Stimulated activated naive CD8-positive, alpha-beta T cell treated with anti-CD3 and anti-CD28 coated beads, Interleukin-15, Interleukin-2, amounts not matched to agents 100 U/mL and 50 U/mL, for 24 hours (primary cell): ENCODE results near the gene ANO9.

ENCODE experiments used
- ATAC-seq: fragments of 150-1000 bp; cut with Tn5 transposase; one replicate; pipeline ENCODE4 v1.10.0; 2021
- DNase-seq: peaks from one replicate; pipeline ENCODE4 v3.0.0; 2021

ANO9 gene, protein sequence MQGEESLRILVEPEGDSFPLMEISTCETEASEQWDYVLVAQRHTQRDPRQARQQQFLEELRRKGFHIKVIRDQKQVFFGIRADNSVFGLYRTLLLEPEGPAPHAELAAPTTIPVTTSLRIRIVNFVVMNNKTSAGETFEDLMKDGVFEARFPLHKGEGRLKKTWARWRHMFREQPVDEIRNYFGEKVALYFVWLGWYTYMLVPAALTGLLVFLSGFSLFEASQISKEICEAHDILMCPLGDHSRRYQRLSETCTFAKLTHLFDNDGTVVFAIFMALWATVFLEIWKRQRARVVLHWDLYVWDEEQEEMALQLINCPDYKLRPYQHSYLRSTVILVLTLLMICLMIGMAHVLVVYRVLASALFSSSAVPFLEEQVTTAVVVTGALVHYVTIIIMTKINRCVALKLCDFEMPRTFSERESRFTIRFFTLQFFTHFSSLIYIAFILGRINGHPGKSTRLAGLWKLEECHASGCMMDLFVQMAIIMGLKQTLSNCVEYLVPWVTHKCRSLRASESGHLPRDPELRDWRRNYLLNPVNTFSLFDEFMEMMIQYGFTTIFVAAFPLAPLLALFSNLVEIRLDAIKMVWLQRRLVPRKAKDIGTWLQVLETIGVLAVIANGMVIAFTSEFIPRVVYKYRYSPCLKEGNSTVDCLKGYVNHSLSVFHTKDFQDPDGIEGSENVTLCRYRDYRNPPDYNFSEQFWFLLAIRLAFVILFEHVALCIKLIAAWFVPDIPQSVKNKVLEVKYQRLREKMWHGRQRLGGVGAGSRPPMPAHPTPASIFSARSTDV

DNA sequence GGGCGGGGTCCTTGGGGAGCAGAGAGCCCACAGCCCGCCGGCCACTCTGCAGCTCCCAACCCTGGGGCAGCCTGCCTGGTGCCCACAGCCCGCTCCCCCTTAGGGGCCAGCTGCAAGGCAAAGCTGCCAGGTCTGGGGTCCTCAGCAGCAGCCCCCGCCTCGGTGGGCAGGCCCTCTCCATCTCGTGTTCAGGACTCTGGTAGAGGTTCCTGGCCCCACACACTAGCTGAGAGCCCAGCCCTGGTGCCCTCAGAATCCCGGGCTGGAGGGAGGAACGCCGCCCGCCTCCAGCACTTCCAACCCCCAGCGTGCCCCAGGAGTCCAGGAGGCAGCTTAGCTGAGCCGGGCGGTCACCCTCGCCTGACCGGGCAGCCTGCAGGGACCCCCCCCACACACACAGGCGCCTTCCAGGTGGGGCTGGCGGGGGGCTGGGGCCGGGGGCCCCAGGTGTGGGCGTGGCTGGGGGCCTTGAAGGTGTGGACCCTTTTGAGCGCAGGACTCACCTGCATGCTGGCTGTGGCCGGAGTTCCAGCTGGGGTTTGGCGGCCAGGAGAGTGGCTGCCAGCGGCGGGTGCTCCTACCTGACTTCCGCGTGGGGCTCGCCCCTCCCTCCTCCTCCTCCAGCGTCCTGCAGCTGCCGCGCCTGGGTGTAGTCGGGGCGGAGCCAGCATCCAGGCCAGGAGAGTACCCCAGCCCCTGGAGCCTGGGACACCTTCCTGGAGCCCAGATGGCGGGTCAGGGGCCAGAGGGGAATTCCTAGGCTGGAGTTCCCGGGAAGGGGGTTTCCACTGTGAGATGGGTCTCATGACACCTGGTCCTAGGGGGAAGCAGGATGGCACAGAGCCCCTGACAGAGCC, at the start of gene ANO9:
ANO9 (minus strand) TSS at position 594 of the 857 bp plus-strand sequence; CDS start at position 509, 85 bp downstream.
- DNase-seq: peak; percentile 68
- peak; percentile 75 for ATAC-seq

DNA sequence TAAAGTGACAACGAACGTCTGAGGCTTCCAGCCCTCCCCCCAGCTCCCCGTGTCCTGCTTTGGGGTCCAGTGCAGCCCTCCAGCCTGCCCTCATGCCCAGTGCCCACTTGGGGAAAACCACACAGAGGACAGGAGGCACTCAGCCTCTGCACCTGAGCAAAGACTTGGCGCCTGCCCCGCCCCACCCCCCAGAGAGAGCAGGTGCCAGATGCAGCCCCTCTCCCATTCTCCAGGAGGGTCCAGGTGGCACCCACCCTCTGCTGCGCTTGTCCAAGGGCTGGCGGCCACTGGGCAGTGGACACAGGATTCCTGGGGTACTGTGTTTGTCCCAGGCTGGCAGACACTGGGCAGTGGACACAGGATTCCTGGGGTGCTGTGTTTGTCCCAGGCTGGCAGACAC, 49.5 kb upstream of the ANO9 start:
- no peak for ATAC-seq

DNA sequence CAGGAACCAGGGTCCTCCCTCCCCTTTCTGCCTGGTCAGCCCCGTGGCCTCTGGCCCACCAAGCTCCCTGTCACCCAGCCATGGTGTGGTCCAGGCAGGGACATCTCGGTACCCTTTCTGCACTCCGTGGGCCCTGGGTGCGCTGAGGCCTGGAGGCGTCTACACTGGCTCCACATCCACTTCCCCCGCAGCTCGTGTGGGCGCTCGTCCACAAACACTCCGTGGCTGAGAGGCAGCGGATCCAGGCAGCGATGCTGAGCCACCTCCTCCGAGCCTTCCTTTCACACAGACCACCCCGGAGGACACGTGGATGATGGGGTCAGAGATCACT, 49.1 kb upstream of the ANO9 start:
- ATAC-seq (no peak), DNase-seq (no peak)

More for the DNA sequence above, 49.5 kb upstream of the ANO9 start:
- DNase-seq: no peak

DNA sequence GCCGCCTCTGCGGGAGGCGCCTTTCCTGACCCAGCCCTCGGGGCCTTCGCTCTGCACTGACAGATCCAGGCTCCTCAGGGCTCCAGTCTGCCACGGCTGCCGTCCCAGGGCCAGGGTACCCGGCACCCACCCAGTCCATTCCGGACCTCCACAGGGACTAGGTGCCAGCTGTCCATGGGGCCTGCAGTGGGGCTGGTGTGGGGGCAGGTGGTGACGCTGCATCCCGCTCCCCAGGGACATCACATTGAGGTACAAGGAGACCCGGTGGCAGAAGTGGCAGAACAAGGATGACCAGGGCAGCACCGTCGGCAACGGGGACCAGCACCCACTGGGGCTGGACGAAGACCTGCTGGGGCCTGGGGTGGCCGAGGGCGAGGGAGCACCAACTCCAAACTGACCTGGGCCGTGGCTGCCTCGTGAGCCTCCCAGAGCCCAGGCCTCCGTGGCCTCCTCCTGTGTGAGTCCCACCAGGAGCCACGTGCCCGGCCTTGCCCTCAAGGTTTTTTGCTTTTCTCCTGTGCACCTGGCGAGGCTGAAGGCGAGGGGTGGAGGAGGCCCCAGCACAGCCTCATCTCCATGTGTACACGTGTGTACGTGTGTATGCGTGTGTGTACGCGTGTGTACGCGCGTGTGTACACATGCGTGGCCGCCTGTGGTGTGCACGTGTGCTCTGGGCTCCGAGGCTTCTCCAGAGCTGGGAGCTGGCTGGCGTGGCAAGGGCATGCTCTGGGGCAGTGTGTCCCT, 48.5 kb upstream of the ANO9 start:
- ATAC-seq (no peak), DNase-seq (no peak)

DNA sequence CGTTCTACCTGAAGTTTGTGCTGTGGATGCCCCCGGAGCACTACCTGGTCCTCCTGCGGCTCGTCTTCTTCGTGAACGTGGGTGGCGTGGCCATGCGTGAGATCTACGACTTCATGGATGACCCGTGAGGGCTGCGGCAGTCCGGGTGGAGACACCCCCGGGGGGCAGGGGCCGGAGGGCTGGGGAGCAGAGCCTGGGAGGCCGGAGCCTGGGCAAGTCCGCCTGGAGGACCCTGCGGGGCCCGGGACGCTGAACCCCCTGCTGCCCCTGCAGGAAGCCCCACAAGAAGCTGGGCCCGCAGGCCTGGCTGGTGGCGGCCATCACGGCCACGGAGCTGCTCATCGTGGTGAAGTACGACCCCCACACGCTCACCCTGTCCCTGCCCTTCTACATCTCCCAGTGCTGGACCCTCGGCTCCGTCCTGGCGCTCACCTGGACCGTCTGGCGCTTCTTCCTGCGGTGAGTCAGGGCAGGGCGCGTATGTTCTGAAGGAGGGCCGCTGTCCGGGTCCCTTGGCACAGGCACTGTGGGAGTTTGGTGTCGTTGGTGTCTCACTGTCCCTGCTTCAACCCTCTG, 47.9 kb upstream of the ANO9 start:
- DNase-seq: no peak
- no peak for ATAC-seq

DNA sequence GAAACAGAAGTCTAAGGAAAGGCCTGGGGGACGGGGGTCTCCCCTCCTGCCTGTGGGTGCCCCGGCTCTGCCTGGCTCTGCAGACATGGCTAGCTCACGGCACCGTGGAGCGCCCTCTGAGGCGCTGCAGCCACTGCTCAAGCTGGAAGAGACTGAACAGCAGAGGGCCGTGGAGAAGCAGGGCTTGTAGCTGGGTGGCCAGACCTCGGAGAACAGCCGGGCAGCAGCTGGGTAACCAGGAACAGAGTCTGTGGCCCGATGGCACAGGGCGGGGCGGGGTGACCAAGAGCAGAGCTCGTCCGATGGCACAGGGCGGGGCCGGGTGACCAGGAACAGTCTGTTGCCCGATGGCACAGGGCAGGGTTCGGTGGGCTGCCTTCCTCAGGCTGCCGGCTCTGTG, 47.2 kb upstream of the ANO9 start:
- ATAC-seq: peak; percentile 10
- no peak for DNase-seq

DNA sequence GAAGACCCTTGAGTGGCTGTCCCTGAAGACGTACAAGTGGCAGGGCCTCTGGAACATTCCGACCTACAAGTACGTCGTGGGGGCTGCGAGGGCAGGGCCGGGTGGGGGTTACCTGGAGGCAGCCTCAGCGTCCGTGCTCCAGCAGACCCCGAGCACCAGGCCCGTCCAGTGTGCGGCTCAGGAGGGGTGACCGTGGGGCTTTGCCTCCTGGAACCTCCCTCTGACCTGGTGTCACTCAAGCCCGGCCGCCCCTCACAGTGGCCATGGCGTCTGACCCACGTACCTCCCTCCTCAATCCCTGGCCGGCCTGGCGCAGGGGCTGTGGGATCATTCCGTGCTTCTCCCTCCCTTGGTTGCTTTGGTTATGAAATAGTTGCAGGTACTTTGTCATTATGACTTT, 46.8 kb upstream of the ANO9 start:
- DNase-seq: no peak
- ATAC-seq: no peak

DNA sequence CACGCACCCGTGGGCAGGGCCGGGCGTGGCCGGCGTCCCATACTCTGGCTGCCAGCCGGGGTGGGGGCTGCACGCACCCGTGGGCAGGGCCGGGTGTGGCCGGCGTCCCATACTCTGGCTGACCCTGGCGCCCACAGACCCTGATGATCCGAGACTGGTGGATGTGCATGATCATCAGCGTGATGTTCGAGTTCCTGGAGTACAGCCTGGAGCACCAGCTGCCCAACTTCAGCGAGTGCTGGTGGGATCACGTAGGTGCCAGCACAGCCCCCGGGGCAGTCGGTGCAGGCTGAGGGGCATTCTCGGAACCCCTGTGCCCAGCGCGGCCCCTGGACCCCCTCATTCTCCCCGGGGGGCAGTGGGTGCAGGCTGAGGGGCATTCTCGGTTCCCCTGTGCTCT, 46.3 kb upstream of the ANO9 start:
- no peak for ATAC-seq
- no peak for DNase-seq

DNA sequence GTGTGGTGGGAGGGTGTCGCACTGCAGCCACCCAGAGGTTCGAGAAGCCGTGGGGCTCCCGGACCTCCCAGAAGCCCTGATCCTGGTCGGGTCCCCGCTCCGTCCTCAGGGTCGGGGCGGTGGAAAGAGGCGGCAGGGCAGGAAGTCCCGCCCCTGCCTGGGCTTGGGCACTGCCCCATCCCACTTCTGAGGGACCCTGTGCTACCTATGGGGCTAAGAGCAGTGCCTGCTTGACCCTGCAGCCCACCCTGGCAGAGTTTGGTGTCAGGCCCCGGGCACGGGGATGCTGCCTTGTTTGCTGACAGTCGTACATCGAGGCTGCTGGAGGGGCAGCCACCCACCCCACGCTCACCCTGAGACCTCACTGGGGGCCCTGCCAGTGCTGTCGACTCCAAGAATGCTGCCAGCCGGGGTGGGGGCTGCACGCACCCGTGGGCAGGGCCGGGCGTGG, 45.8 kb upstream of the ANO9 start:
- no peak for ATAC-seq
- no peak for DNase-seq

DNA sequence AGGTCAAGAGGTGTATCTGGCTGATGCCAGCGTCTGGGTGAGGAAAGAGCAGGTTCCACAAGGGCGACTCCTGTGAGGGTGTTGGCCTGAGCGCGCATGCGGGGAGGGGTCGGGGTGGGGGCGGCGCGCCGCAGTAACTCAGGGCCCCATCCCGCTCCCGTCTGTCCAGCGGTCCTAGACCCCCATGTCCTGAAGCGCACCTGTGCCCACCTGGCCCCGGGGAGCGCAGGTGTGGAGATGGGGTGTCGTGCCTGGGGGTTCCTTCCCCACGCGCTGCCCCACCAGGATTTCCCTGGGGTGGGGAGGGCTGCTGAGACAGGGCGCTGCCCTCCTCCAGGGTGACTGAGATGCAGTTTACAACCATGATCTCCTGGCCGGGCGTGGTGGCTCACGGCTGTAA, 44.4 kb upstream of the ANO9 start:
- DNase-seq: no peak
- ATAC-seq: no peak

DNA sequence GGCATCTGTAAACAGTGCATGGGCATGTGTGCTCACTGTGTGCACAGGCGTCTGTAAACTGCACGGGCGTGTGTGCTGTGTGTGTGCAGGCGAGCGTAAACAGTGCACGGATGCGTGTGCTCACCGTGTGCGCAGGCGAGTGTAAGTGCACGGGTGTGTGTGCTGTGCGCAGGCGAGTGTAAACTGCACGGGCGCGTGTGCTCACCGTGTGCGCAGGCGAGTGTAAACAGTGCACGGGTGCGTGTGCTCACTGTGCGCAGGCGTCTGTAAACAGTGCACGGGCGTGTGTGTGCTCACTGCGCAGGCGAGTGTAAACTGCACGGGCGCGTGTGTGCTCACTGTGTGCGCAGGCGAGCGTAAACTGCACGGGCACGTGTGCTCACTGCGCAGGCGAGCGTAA, 42.8 kb upstream of the ANO9 start:
- DNase-seq (no peak), ATAC-seq (no peak)

DNA sequence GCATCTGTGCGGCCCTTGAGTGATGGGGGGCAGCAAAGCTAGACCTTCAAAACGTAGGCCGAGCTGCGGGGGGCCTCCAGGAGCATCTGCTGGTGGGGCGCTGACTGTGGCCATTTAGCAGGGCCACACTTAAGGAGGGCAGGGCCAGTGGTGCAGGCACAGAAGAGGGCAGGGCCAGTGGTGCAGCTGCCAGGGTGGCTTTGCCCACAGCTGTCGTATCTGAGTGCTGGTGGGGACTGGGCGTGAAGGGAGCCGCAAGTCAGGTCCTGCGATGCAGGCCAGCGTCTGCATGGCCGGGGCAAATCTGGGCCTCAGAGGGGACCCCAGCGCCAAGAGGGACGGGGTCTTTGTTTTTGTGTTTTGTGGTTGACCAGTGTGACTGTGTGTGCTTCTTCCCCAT, 37.5 kb upstream of the ANO9 start:
- ATAC-seq: no peak
- DNase-seq: no peak

DNA sequence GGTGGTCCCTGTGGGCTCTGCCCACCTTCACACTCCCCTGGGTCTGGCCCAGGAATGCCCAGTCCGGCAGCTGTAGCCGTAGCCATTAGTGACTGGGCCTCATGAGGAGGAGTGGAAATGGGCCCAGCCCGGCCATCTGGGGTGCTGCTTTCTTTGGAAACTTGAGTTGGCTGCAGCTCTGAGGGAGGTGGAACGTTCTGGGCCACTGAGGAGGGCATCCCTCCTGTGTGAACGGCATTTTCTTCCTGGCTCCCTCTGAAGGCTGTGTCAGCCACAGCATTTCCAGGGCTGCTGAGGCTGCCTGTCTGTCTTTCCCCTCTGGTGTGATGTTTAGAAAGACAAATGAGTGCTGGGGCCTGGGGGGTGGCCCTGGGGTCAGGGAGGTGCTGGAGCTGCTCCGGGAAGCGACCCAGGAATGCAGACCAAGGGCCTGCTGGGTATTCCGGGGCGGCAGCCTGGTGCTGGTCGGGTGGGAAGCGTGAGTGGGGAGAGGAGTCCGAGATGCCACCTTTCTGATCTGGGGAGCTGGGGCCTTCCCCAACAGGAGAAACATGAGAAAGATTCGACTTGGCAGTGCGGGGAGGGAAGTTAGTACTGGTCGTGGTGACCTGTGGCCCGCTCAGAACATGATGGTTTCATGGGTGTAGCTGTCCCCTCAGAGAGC, 35.4 kb upstream of the ANO9 start:
- DNase-seq (no peak), ATAC-seq (no peak)

DNA sequence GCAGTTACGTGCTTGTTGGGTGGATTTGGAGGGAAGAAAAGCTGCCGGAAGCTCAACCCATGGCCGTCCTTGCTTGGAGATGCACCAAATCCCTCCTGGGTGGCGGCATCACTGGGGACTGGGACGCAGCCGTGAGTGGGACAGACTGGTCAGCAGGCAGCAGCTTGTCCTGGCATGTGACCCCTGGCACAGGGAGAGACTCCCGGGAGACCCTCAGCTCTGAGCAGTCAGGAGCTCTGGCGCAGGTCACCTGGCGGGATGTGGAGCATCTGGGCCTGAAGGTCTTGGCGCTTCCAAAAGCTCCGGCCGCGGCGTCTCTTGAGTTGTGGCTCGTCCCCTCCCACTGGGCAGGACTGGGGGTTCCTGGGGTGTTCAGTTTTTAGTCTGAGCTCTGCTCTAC, 34.6 kb upstream of the ANO9 start:
- DNase-seq (no peak), ATAC-seq (no peak)

DNA sequence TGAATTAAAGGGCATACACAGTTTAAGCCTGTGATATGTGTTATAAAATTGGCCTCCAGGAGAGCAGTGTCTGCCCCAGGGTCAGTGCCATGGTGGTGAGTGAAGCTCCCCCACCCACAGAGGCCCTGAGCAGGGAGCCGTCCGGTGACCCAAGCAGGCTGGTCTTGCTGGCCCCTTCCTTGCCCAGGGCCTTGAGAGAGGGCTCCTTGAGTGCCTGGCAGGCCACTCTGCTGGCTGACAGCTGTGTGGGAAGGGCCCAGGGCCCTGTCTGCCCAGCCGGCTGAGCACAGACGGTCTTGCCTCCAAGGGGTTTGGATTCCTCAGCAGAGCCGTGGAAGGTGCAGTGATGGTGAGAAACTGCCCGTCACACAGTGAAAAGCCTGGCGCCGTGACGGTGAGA, 34.1 kb upstream of the ANO9 start:
- DNase-seq (no peak), ATAC-seq (no peak)

DNA sequence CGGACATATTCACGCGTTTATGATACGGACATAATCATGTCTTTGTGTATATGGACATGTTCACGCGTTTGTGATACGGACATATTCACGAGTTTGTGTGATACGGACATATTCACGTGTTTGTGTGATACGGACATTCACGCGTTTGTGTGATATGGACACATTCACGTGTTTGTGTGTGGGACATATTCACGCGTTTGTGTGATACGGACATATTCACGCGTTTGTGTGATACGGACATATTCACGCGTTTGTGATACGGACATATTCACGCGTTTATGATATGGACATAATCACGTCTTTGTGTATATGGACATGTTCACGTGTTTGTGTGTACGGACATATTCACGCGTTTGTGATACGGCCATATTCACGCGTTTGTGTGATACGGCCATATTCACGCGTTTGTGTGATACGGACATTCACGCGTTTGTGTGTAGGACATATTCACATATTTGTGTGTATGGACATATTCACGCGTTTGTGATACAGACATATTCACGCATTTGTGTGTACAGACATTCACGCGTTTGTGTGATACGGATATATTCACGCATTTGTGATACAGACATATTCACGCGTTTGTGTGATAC, 33.2 kb upstream of the ANO9 start:
- no peak for ATAC-seq

DNA sequence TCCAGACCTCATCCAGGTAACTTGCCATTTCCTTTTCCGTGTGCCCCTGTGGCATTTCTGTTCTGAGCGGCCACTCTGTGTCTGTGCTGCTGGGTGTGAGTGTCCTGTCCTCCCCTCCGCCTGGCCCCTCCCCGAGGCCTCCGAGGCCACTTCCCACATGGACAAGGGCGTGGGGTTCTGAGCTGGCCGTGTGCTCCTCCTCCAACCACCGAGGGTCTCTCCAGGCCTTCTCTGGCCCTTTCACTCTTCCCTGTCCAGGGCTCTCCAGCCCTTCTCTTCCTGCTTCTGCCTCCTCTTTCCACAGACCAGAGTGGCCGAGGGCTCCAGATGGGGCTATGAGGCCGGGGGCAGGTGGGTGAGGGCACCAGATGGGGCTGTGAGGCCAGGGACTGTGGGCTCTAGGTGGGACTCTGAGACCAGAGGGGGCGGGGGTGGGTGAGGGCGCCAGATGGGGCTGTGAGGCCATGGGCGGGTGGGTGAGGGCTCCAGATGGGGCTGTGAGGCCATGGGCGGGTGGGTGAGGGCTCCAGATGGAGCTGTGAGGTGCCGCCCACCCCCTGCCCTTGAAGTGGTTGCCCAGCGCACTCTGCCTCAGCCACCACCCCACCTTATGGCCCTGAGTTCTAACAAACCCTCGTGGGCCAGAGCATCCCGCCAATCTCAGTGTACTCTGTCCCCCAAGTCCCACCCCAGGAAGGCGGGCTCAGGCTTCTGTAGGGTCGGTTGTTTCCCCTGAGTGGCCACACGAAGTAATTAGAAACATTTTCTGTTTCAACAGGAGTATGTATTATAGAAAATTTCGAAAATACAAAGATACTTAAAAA, 32.4 kb upstream of the ANO9 start:
- ATAC-seq (no peak), DNase-seq (no peak)

More for the DNA sequence above, 33.2 kb upstream of the ANO9 start:
- DNase-seq: no peak

DNA sequence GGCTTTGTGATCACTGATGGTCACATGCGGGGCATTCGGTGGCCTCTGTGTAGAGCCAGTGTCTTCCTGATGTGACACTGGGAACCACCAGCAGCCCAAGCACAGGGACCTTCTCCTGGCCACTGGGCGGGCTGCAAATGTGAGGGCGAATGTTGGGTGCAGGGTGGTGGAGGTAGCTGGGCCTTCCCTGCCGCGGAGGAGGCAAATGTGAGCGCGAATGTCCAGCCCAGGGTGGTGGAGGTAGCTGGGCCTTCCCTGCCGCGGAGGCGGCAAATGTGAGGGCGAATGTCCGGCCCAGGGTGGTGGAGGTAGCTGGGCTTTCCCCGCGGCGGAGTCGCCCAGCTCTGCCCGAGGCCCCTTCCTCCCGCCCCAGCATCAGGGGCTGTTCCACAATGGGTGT, 31.6 kb upstream of the ANO9 start:
- DNase-seq (no peak), ATAC-seq (no peak)

DNA sequence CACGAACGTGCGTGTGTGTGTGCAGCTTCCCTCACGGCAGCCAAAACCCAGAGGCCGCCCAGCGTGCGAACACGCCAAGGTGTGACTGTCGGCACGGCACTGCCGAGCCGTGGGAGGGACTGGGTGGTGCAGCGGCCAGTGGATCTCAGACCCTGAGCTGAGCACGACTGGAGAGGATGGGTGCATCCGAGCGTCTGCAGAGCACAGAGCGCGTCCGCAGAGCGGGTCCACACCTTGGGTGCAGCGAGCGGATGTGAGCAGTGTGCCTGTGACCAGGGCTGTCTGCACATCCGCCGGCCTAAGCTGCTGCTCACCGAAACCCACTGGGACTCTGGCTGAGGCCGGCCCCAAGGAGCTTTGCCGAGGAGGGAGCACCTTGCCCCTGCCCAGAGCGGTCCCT, 31.0 kb upstream of the ANO9 start:
- no peak for ATAC-seq
- DNase-seq: no peak

DNA sequence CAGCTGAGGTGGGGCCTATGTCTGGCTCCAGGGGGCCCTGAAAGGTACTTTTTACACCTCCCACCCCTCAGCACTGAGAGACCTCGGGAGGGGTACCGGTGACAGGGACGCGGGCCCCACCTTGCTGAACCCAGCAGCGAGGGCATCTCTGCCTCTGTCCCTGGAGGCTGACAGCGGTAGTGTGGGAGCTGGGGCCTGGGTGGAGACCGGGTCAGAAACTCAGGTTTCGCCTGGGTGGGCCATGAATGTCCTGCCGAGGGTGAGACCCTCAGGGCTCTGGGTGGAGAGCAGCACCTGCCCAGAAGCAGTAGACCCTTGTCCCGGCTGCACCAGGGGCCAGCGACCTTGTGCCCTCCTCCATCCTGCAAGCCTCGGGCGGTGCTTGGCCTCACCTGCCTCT, 30.5 kb upstream of the ANO9 start:
- DNase-seq (no peak), ATAC-seq (no peak)
